ENCODE data around the gene P2RY6.

DNA sequence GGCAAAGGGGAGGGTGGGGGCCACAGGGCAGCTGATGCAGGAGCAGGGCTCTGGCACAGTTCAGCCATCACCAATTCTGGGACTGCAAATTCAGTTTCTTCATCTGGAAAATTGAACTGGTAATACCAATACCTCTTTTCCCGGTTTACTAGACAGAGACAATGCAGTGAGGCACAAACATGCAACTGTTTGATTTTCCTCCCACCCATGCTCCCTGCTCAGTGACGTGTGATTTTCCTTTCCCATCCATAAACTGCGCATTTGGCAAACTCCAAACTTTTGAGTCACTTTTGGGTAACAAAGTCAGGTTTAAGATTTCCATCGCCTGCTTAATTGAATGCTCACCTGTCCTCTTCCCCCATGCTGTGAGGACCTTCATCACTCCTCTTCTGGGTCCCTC lies 30.8 kb upstream of the P2RY6 start:
- TF ChIP-seq, protein P1, sequence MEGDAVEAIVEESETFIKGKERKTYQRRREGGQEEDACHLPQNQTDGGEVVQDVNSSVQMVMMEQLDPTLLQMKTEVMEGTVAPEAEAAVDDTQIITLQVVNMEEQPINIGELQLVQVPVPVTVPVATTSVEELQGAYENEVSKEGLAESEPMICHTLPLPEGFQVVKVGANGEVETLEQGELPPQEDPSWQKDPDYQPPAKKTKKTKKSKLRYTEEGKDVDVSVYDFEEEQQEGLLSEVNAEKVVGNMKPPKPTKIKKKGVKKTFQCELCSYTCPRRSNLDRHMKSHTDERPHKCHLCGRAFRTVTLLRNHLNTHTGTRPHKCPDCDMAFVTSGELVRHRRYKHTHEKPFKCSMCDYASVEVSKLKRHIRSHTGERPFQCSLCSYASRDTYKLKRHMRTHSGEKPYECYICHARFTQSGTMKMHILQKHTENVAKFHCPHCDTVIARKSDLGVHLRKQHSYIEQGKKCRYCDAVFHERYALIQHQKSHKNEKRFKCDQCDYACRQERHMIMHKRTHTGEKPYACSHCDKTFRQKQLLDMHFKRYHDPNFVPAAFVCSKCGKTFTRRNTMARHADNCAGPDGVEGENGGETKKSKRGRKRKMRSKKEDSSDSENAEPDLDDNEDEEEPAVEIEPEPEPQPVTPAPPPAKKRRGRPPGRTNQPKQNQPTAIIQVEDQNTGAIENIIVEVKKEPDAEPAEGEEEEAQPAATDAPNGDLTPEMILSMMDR (IDR thresholded peaks at IDR 0.05) = no peak
- TF ChIP-seq POLR2A (IDR thresholded peaks at IDR 0.05) = no peak
- TF ChIP-seq EP300 (IDR thresholded peaks at IDR 0.05) = no peak
- TF ChIP-seq POLR2AphosphoS5 (IDR thresholded peaks at IDR 0.05) = no peak

Data from stomach (tissue), 4 donors.